IgD-negative memory B cell (primary cell): ENCODE results near the gene ADAMTSL3. TPM values are rescaled to one million over a fixed set of nuclear protein-coding genes. Genes with fewer than 3 reads are reported as not detected.

Experiments used
- H3K27ac Mint-ChIP-seq, 3 donors: one replicate each; pipeline ENCODE4 v1.8.0; 2020 to 2022; ENCODE audit warnings: mild to moderate bottlenecking in 3 of 3, mixed read lengths in 3 of 3, moderate library complexity in 1 of 3
- H3K27me3 Mint-ChIP-seq: one replicate; pipeline ENCODE4 v1.8.0; 2021; ENCODE audit warnings: mixed read lengths
- H3K36me3 Mint-ChIP-seq: one replicate; pipeline ENCODE4 v1.8.0; 2020; ENCODE audit warnings: mild to moderate bottlenecking, mixed read lengths
- H3K4me1 Mint-ChIP-seq, 3 donors: one replicate each; pipeline ENCODE4 v1.8.0; 2020 to 2022; ENCODE audit warnings: mixed read lengths in 3 of 3, mild to moderate bottlenecking in 1 of 3
- H3K4me3 Mint-ChIP-seq, 4 donors: one replicate each; pipeline ENCODE4 v1.8.0; 2020 to 2022; ENCODE audit warnings: mild to moderate bottlenecking in 4 of 4, mixed read lengths in 4 of 4, moderate library complexity in 3 of 4
- H3K9me3 Mint-ChIP-seq, 3 donors: one replicate each; pipeline ENCODE4 v1.8.0; 2020 to 2021; ENCODE audit warnings: mixed read lengths in 3 of 3, mild to moderate bottlenecking in 1 of 3
- polyA plus RNA-seq: library from polyadenylated mRNA; unstranded; fragments of 300-500 nt; fragmentation: Illumina TruSeq; gene quantifications from one replicate; pipeline ENCODE4 v1.2.3, GENCODE V29; 2021

ADAMTSL3 gene
- polyA plus RNA-seq, 1 donor from 2014 or later, result not detected

- Mint-ChIP-seq H3K4me1 (peaks cover 0 to 2% (median 0%) of the 10 kb centered on the region in 3 donors), H3K36me3 (no peaks in the 10 kb centered on the region), H3K27me3 (no peaks in the 10 kb centered on the region), H3K27ac (no peak overlapping the region), H3K4me3 (no peak overlapping the region), H3K9me3 (peaks cover 0 to 6% (median 0%) of the 10 kb centered on the region in 3 donors)
Observed at GRCh38 chr15:83837945-83838571, 184.1 kb downstream of the ADAMTSL3 start.

- Mint-ChIP-seq H3K27me3 (no peaks in the 10 kb centered on the region), H3K36me3 (no peaks in the 10 kb centered on the region), H3K9me3 (peaks cover 0 to 3% (median 0%) of the 10 kb centered on the region in 3 donors)
Observed at GRCh38 chr15:83838763-83839162, 184.8 kb downstream of the ADAMTSL3 start.

GRCh38 chr15:83842281-83842680, 188.4 kb downstream of the ADAMTSL3 start:
- peaks cover 1% of the 10 kb centered on the region for H3K36me3 Mint-ChIP-seq
- H3K4me1 Mint-ChIP-seq, result peaks cover 0 to 2% (median 0%) of the 10 kb centered on the region in 3 donors
- no peak overlapping the region for H3K4me3 Mint-ChIP-seq
- H3K27me3 Mint-ChIP-seq, result no peaks in the 10 kb centered on the region
- H3K27ac Mint-ChIP-seq, result no peak overlapping the region
- H3K9me3 Mint-ChIP-seq, result peaks cover 0 to 3% (median 0%) of the 10 kb centered on the region in 3 donors

More at GRCh38 chr15:83838763-83839162, 184.8 kb downstream of the ADAMTSL3 start:
- Mint-ChIP-seq H3K4me1 (peaks cover 0 to 2% (median 0%) of the 10 kb centered on the region in 3 donors), H3K4me3 (no peak overlapping the region), H3K27ac (no peak overlapping the region)

GRCh38 chr15:83843471-83843871, 189.5 kb downstream of the ADAMTSL3 start:
- H3K9me3 Mint-ChIP-seq, result peaks cover 0 to 3% (median 0%) of the 10 kb centered on the region in 3 donors
- no peak overlapping the region for H3K4me3 Mint-ChIP-seq
- H3K27me3 Mint-ChIP-seq, result no peaks in the 10 kb centered on the region
- no peaks in the 10 kb centered on the region for H3K4me1 Mint-ChIP-seq
- H3K27ac Mint-ChIP-seq, result no peak overlapping the region
- H3K36me3 Mint-ChIP-seq, result peaks cover 1% of the 10 kb centered on the region

- H3K27me3 Mint-ChIP-seq, result no peaks in the 10 kb centered on the region
- no peaks in the 10 kb centered on the region for H3K4me1 Mint-ChIP-seq
- H3K27ac Mint-ChIP-seq, result no peak overlapping the region
- H3K36me3 Mint-ChIP-seq, result peaks cover 1% of the 10 kb centered on the region
- peaks cover 0 to 3% (median 0%) of the 10 kb centered on the region in 3 donors for H3K9me3 Mint-ChIP-seq
- H3K4me3 Mint-ChIP-seq, result no peak overlapping the region
Observed at GRCh38 chr15:83844742-83845141, 190.8 kb downstream of the ADAMTSL3 start.

- Mint-ChIP-seq H3K27me3 (no peaks in the 10 kb centered on the region), H3K36me3 (peaks cover 1% of the 10 kb centered on the region), H3K27ac (no peak overlapping the region), H3K4me3 (no peak overlapping the region), H3K9me3 (peaks cover 0 to 3% (median 0%) of the 10 kb centered on the region in 3 donors), H3K4me1 (no peaks in the 10 kb centered on the region)
Observed at GRCh38 chr15:83845230-83845629, 191.3 kb downstream of the ADAMTSL3 start.

- H3K27ac Mint-ChIP-seq, result no peak overlapping the region
- peaks cover 0 to 3% (median 0%) of the 10 kb centered on the region in 3 donors for H3K9me3 Mint-ChIP-seq
- peaks cover 1% of the 10 kb centered on the region for H3K27me3 Mint-ChIP-seq
- no peak overlapping the region for H3K4me3 Mint-ChIP-seq
- no peaks in the 10 kb centered on the region for H3K4me1 Mint-ChIP-seq
- H3K36me3 Mint-ChIP-seq, result peaks cover 1% of the 10 kb centered on the region
Observed at GRCh38 chr15:83846847-83847246, 192.9 kb downstream of the ADAMTSL3 start.

GRCh38 chr15:83848315-83849050, 194.6 kb downstream of the ADAMTSL3 start:
- H3K36me3 Mint-ChIP-seq, result peaks cover 1% of the 10 kb centered on the region
- no peak overlapping the region for H3K4me3 Mint-ChIP-seq
- H3K9me3 Mint-ChIP-seq, result no peaks in the 10 kb centered on the region
- H3K27me3 Mint-ChIP-seq, result peaks cover 1% of the 10 kb centered on the region
- H3K4me1 Mint-ChIP-seq, result no peaks in the 10 kb centered on the region
- H3K27ac Mint-ChIP-seq, result no peak overlapping the region

- Mint-ChIP-seq H3K4me1 (no peaks in the 10 kb centered on the region), H3K9me3 (no peaks in the 10 kb centered on the region), H3K27me3 (peaks cover 1% of the 10 kb centered on the region), H3K27ac (no peak overlapping the region), H3K4me3 (no peak overlapping the region), H3K36me3 (peaks cover 1% of the 10 kb centered on the region)
Observed at GRCh38 chr15:83850015-83850414, 196.1 kb downstream of the ADAMTSL3 start.

- H3K4me3 Mint-ChIP-seq, result no peak overlapping the region
- H3K4me1 Mint-ChIP-seq, result no peaks in the 10 kb centered on the region
Observed at GRCh38 chr15:83850501-83851245, 196.8 kb downstream of the ADAMTSL3 start.

GRCh38 chr15:83853232-83853631, 199.3 kb downstream of the ADAMTSL3 start:
- H3K4me1 Mint-ChIP-seq, result no peaks in the 10 kb centered on the region

More at GRCh38 chr15:83850501-83851245, 196.8 kb downstream of the ADAMTSL3 start:
- H3K9me3 Mint-ChIP-seq, result no peaks in the 10 kb centered on the region
- peaks cover 1% of the 10 kb centered on the region for H3K27me3 Mint-ChIP-seq
- no peak overlapping the region for H3K27ac Mint-ChIP-seq
- peaks cover 1% of the 10 kb centered on the region for H3K36me3 Mint-ChIP-seq

GRCh38 chr15:83854321-83854720, 200.4 kb downstream of the ADAMTSL3 start:
- Mint-ChIP-seq H3K9me3 (peaks cover 0 to 2% (median 0%) of the 10 kb centered on the region in 3 donors), H3K4me3 (no peak overlapping the region), H3K27me3 (peaks cover 5% of the 10 kb centered on the region), H3K36me3 (no peaks in the 10 kb centered on the region), H3K4me1 (no peaks in the 10 kb centered on the region), H3K27ac (no peak overlapping the region)

More at GRCh38 chr15:83853232-83853631, 199.3 kb downstream of the ADAMTSL3 start:
- Mint-ChIP-seq H3K36me3 (no peaks in the 10 kb centered on the region), H3K27me3 (peaks cover 1% of the 10 kb centered on the region), H3K4me3 (no peak overlapping the region), H3K27ac (no peak overlapping the region), H3K9me3 (peaks cover 0 to 2% (median 0%) of the 10 kb centered on the region in 3 donors)

GRCh38 chr15:83854950-83855707, 201.2 kb downstream of the ADAMTSL3 start:
- H3K27ac Mint-ChIP-seq, result no peak overlapping the region
- H3K36me3 Mint-ChIP-seq, result no peaks in the 10 kb centered on the region
- peaks cover 0 to 2% (median 0%) of the 10 kb centered on the region in 3 donors for H3K9me3 Mint-ChIP-seq
- H3K4me1 Mint-ChIP-seq, result no peaks in the 10 kb centered on the region
- no peak overlapping the region for H3K4me3 Mint-ChIP-seq
- peaks cover 5% of the 10 kb centered on the region for H3K27me3 Mint-ChIP-seq

- Mint-ChIP-seq H3K4me3 (no peak overlapping the region), H3K27ac (no peak overlapping the region), H3K27me3 (peaks cover 4% of the 10 kb centered on the region), H3K36me3 (no peaks in the 10 kb centered on the region), H3K9me3 (peaks cover 0 to 2% (median 0%) of the 10 kb centered on the region in 3 donors), H3K4me1 (no peaks in the 10 kb centered on the region)
Observed at GRCh38 chr15:83855956-83856355, 202.0 kb downstream of the ADAMTSL3 start.
